OCI-LY7 (cell line): ENCODE results near the gene CTDSP1. TPM values are rescaled to one million over a fixed set of nuclear protein-coding genes. Genes with fewer than 3 reads are reported as not detected.

ENCODE experiments used
- BruUV-seq: library from RNA; stranded (reverse); fragments of 400-500 nt; replicated peaks from 2 replicates; lab custom pipeline; 2021; lab: Mats Ljungman, UMichigan
- CTCF ChIA-PET: fragments of 300-600 bp; sonication (Branson Sonifier 250); formaldehyde crosslinking; loops from one replicate; lab custom pipeline; 2022; ENCODE audit warnings: antibody characterized with exemption; ENCODE audit not compliant: unreplicated experiment; lab: Charles Lee
- POLR2A ChIA-PET: fragments of 300-600 bp; sonication (Branson Sonifier 250); formaldehyde crosslinking; loops from one replicate; lab custom pipeline; 2022; ENCODE audit warnings: antibody characterized with exemption; lab: Charles Lee
- DNase-seq: peaks from one replicate; pipeline ENCODE4 v3.0.0-alpha.2; 2015; ENCODE audit warnings: low spot score
- H2AFZ ChIP-seq: fragments of 200-600 bp; sonication (generic), shearing (Covaris generic); 2 replicates; pipeline ENCODE4 v1.6.1; 2014; ENCODE audit warnings: mild to moderate bottlenecking, antibody characterized with exemption, low read length, moderate library complexity
- H3K27ac ChIP-seq: fragments of 200-600 bp; sonication (generic); 2 replicates; pipeline ENCODE4 v1.5.1; 2014; ENCODE audit warnings: mixed run types, low read depth, mild to moderate bottlenecking, moderate library complexity, low read length, inconsistent platforms; ENCODE audit not compliant: poor library complexity, severe bottlenecking
- H3K36me3 ChIP-seq: fragments of 200-600 bp; sonication (generic); 2 replicates; pipeline ENCODE4 v1.6.1; 2014; ENCODE audit warnings: mild to moderate bottlenecking, antibody characterized with exemption, low read length, moderate library complexity, mixed read lengths; ENCODE audit not compliant: insufficient read depth
- H3K4me1 ChIP-seq: fragments of 200-600 bp; sonication (generic); 2 replicates; pipeline ENCODE4 v1.5.1; 2014; ENCODE audit warnings: mild to moderate bottlenecking, low read length; ENCODE audit not compliant: insufficient read depth, poor library complexity, severe bottlenecking
- H3K4me2 ChIP-seq: fragments of 200-600 bp; sonication (generic); 2 replicates; pipeline ENCODE4 v1.6.1; 2014; ENCODE audit warnings: mild to moderate bottlenecking, low read length
- H3K4me3 ChIP-seq: fragments of 200-600 bp; sonication (generic); 2 replicates; pipeline ENCODE4 v1.5.1; 2014; ENCODE audit warnings: mild to moderate bottlenecking, low read depth, low read length; ENCODE audit not compliant: poor library complexity, severe bottlenecking
- H3K79me2 ChIP-seq: fragments of 200-600 bp; sonication (generic); 2 replicates; pipeline ENCODE4 v1.6.1; 2016; ENCODE audit warnings: low read depth, mild to moderate bottlenecking, low read length, moderate library complexity, mixed read lengths; ENCODE audit not compliant: insufficient read depth
- H3K9me2 ChIP-seq: fragments of 200-600 bp; sonication (generic); 2 replicates; pipeline ENCODE4 v1.6.1; 2016; ENCODE audit warnings: mild to moderate bottlenecking, low read length, mixed read lengths; ENCODE audit not compliant: insufficient read depth
- H3K9me3 ChIP-seq: fragments of 200-600 bp; sonication (generic); 2 replicates; pipeline ENCODE4 v1.6.1; 2014; ENCODE audit warnings: mild to moderate bottlenecking, mixed run types, low read length, mixed read lengths
- H4K20me1 ChIP-seq: fragments of 200-600 bp; sonication (generic); 2 replicates; pipeline ENCODE4 v1.6.1; 2014; ENCODE audit warnings: mild to moderate bottlenecking, antibody characterized with exemption, low read length, moderate library complexity, mixed read lengths; ENCODE audit not compliant: insufficient read depth
- EZH2phosphoT487 ChIP-seq: fragments of 200-600 bp; sonication (generic); IDR thresholded peaks from 2 replicates; pipeline ENCODE4 v1.6.1; 2018; ENCODE audit warnings: low read depth, borderline replicate concordance, mild to moderate bottlenecking, mixed run types, antibody characterized with exemption, low read length, moderate library complexity, mixed read lengths
- intact Hi-C: fragments of 100-400 bp; cut with micrococcal nuclease; formaldehyde crosslinking; loops from one replicate; pipeline ENCODE4 v1.10.0; 2022; ENCODE audit not compliant: unreplicated experiment
- total RNA-seq, 2 experiments: library from RNA; depleted of rRNA in 1 of 2; stranded (reverse); fragments of >200 nt in 1 of 2; shearing (Covaris generic) in 1 of 2; gene quantifications; 2 replicates each; pipeline ENCODE4 v1.2.3, GENCODE V29; 2014 to 2022
- TF ChIP-seq, protein P1 (sequence below): fragments of 200-600 bp; sonication (generic); conservative IDR thresholded peaks from 2 replicates; pipeline ENCODE4 v1.5.1; 2014; ENCODE audit warnings: mild to moderate bottlenecking, antibody characterized with exemption, low read length, moderate library complexity, mixed read lengths

Gene CTDSP1
- total RNA-seq, 2 experiments from 2014 or later = 95.3 to 152 TPM

- ChIA-PET CTCF (interaction anchor here (0.6 kb wide), 4 partner anchors 56 to 904 kb away, joined by 3 to 4 read pairs (median 3); no protein-coding TSS in a partner anchor), POLR2A (interaction anchor here (0.9 to 2.8 kb wide), 5 partner anchors 8 to 89 kb away, joined by 3 to 11 read pairs (median 4); no protein-coding TSS in a partner anchor)
Observed at GRCh38 chr2:218360453-218360852, 39.2 kb upstream of the CTDSP1 start.

GRCh38 chr2:218362606-218363005, 37.1 kb upstream of the CTDSP1 start:
- intact Hi-C loops = no loop called here

More at GRCh38 chr2:218360453-218360852, 39.2 kb upstream of the CTDSP1 start:
- H3K9me2 ChIP-seq = no peaks in the 10 kb centered on the region
- intact Hi-C loops = no loop called here
- no peak for TF ChIP-seq EZH2phosphoT487
- TF ChIP-seq, protein P1, sequence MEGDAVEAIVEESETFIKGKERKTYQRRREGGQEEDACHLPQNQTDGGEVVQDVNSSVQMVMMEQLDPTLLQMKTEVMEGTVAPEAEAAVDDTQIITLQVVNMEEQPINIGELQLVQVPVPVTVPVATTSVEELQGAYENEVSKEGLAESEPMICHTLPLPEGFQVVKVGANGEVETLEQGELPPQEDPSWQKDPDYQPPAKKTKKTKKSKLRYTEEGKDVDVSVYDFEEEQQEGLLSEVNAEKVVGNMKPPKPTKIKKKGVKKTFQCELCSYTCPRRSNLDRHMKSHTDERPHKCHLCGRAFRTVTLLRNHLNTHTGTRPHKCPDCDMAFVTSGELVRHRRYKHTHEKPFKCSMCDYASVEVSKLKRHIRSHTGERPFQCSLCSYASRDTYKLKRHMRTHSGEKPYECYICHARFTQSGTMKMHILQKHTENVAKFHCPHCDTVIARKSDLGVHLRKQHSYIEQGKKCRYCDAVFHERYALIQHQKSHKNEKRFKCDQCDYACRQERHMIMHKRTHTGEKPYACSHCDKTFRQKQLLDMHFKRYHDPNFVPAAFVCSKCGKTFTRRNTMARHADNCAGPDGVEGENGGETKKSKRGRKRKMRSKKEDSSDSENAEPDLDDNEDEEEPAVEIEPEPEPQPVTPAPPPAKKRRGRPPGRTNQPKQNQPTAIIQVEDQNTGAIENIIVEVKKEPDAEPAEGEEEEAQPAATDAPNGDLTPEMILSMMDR = no peak
- H2AFZ ChIP-seq = no peak overlapping the region
- no peaks in the 10 kb centered on the region for H3K9me3 ChIP-seq
- no peak overlapping the region for H3K4me3 ChIP-seq
- no peak overlapping the region for H3K4me2 ChIP-seq
- no peaks in the 10 kb centered on the region for H3K36me3 ChIP-seq
- H4K20me1 ChIP-seq = no peaks in the 10 kb centered on the region
- H3K79me2 ChIP-seq = no peaks in the 10 kb centered on the region
- peaks cover 23% of the 10 kb centered on the region for H3K4me1 ChIP-seq
- BruUV-seq = no TSS peak
- no peak for DNase-seq
- H3K27ac ChIP-seq = no peak overlapping the region

GRCh38 chr2:218363736-218364135, 35.9 kb upstream of the CTDSP1 start:
- Histone ChIP-seq H3K9me3 (no peaks in the 10 kb centered on the region), H4K20me1 (no peaks in the 10 kb centered on the region), H3K9me2 (no peaks in the 10 kb centered on the region), H3K4me1 (peaks cover 36% of the 10 kb centered on the region), H2AFZ (no peak overlapping the region), H3K4me2 (no peak overlapping the region), H3K27ac (no peak overlapping the region), H3K79me2 (no peaks in the 10 kb centered on the region), H3K4me3 (no peak overlapping the region), H3K36me3 (no peaks in the 10 kb centered on the region)
- no TSS peak for BruUV-seq
- ChIA-PET CTCF (interaction anchor here (1.1 kb wide), 1 partner anchor 71 kb away, joined by 5 read pairs; the partner anchor contains the start of gene TMBIM1), POLR2A (no interaction called here)
- DNase-seq = no peak
- intact Hi-C loops = no loop called here
- no peak for TF ChIP-seq EZH2phosphoT487
- TF ChIP-seq, protein P1 = no peak

More at GRCh38 chr2:218362606-218363005, 37.1 kb upstream of the CTDSP1 start:
- H3K36me3 ChIP-seq = no peaks in the 10 kb centered on the region
- ChIA-PET POLR2A (interaction anchor here (1.2 to 2.8 kb wide), 3 partner anchors 8 to 35 kb away, joined by 3 to 11 read pairs (median 3); no protein-coding TSS in a partner anchor), CTCF (interaction anchor here (0.5 kb wide), 1 partner anchor 81 kb away, joined by 3 read pairs; no protein-coding TSS in a partner anchor)
- H3K4me2 ChIP-seq = no peak overlapping the region
- H3K27ac ChIP-seq = no peak overlapping the region
- H3K9me2 ChIP-seq = no peaks in the 10 kb centered on the region
- H3K4me3 ChIP-seq = no peak overlapping the region
- DNase-seq = no peak
- H3K4me1 ChIP-seq = peaks cover 25% of the 10 kb centered on the region
- H2AFZ ChIP-seq = no peak overlapping the region
- no peaks in the 10 kb centered on the region for H4K20me1 ChIP-seq
- no peaks in the 10 kb centered on the region for H3K79me2 ChIP-seq
- no peaks in the 10 kb centered on the region for H3K9me3 ChIP-seq
- no peak for TF ChIP-seq EZH2phosphoT487
- no TSS peak for BruUV-seq
